GM18861 (cell line): Measurements from ENCODE around the gene ABHD12.
A peak's percentile ranks its signal among the peaks of the same experiment; 100 is the strongest.

Experiments
- ATAC-seq: cut with Tn5 transposase; IDR thresholded peaks from one replicate; pipeline ENCODE4 v1.9.1; 2021; ENCODE audit not compliant: unreplicated experiment

The ABHD12 gene

DNA sequence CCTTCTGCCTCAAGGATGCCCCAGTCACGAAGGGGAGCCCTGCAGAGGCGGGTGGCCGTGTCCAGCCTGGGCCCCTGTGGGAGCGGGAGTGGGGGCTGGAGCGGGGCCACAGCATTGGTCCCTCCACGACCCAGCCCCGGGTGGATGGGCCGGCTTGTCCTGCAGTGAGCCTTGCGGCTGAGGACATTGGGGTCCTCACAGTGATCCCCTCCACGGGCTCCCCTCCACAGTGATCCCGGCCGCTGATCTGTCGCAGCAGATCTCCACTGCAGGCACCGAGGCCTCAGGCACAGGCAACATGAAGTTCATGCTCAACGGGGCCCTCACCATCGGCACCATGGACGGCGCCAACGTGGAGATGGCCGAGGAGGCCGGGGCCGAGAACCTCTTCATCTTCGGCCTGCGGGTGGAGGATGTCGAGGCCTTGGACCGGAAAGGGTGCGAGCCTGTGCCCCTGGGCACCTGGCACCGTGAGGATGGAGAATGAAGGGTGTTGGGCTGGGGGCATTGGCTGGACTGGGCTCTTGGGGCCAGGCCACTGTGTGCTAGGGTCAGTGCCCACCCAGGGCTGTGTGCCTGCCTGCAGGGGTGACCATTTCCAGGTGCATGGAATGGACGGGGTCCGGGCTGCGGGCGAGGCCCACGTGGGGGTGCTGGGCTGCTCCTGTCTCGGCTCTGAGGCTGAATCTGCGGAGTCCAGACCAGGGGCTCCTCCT, 98.3 kb downstream of the ABHD12 start:
- no peak for ATAC-seq

DNA sequence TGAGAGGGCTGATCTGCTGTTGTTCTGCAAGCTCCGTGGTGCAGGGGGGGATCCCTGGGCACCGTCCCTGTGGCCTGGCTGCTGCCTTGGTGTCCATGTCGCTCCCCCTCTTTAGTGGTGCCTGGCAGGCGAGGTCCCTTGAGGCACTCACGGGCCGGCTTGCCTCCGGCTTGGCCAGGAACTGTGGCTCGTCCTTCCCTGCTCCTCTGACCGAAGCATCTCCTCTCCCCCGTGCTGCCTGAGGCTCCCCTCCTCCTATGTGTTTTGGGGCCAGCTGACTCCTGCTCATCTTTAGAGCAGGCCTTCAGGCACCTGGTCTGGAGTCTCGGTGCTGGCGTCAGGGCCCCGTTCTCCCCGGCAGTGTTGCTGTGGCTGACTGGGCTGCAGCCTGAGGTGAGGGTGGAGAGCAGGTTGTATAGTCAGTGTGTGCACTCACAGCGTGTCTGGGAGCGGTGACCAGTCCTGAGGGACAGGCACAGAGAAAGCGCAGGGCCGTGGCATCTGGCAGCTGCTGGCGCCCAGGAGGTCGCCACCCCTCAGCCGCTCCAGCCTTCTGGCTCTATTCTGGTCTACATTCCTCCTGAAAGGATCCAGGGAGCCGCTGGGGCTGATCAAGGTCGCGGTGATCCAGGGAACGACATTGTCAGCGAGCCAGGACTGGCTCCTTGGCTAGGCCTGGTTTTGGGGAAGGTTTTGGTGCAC, 99.1 kb downstream of the ABHD12 start:
- no peak for ATAC-seq

DNA sequence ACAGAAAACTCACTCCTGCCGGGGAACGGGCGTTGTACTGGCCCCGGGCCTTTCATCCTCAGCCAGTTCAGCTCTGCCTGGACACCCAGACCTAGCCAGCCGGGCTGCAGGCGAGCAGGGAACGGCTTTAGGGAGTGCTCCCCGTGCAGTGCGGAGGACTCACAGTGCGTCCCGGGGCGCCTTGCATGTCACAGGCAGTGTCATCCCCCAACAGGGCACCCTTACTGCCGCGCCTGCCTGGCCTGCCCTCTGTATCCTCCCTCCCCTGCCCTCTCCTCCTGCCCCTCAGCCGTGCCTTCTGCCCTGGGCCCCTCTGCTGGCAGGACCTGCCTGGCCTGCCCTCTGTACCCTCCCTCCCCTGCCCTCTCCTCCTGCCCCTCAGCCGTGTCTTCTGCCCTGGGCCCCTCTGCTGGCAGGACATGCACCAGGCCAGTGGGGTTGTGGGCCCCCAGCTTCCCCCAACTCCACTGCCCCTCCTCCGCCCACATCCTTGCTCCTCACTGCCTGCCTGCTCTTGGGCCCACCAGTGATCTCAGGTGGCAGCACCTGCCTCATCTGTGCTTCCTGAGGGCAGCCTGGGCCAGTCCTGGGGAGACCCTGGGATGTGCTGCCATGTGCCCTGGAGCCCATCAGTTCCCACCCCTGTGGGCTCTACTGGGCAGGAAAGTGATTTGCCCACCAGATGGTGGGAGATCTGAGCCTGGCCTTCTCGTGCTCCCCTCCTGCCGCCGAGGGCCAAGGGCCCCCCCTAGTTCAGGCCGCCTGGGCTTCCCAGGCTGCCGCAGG, 99.8 kb downstream of the ABHD12 start:
- ATAC-seq = no peak

DNA sequence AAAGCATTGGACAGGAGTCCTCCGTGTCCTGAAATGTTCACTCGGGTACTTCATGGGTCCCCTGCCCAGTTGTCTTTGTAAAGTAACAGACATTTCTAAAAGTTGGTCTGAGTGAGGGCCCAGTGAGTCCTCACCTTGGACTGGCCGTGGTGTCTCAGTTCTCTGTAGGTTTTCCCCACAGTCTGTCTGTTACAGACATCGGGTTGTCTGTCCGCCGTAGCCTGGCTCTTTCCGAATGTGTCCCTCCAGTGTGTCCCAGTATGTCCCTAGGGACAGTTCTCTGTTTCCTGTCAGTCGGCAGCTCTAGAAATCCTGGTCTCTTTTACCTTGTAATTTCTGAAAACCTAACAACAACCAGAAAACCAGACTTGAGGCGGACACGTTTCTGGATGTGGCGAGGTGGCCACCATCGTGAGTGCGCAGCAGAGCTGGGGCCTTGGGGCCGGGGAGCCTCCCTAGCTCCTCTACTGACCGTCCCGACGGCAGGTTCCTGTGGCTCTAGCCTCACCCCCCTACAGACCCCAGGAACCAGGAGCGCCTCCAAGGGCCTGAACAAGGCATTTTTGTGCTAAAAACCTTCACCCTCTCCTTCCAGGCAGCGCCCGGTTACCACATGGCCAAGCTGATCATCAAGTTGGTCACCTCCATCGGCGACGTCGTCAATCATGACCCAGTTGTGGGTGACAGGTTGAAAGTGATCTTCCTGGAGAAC, 100.6 kb downstream of the ABHD12 start:
- ATAC-seq = no peak

DNA sequence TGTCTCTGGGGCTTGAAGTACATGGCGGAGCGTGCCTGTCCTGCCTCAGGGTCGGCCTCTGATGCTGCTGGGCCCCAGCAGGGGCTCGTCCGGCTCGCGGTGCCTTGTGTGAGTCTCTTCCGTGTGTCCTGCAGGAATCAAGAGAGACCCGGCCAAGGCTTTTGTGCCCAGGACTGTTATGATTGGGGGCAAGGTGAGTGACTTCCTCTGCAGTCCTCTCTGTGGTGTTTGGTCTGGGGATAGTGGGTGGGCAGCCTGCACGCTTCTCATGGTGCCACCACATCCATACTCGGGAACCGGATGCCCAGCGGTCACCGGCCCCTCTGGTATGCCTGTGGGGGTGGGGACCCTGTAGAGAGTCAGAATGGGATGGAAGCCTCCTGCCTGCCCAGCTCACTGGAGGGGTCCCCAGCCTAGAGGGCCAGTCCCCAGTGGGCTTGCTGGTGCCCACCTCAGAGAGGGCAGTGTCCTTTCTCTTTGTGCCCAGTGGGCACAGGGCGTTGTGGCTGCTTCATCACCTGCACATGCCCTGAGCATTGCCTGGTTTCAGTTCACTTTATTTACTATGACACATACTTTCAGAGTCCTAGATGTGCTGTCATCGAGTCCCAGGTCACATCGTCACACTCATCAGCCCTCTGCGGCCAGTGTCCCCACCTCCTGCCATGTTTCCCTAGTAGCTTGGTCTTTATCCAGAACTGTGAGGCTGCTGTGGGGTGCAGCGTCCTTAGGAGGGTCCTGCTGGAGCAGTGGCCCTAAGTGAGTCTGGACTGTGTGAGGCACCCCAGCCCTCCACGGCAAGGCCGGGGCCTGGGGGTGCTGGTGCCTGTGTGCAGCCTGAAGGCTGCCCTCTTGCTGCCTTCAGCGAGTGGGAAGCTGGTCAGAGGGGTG, 102.1 kb downstream of the ABHD12 start:
- ATAC-seq = peak; percentile 97

DNA sequence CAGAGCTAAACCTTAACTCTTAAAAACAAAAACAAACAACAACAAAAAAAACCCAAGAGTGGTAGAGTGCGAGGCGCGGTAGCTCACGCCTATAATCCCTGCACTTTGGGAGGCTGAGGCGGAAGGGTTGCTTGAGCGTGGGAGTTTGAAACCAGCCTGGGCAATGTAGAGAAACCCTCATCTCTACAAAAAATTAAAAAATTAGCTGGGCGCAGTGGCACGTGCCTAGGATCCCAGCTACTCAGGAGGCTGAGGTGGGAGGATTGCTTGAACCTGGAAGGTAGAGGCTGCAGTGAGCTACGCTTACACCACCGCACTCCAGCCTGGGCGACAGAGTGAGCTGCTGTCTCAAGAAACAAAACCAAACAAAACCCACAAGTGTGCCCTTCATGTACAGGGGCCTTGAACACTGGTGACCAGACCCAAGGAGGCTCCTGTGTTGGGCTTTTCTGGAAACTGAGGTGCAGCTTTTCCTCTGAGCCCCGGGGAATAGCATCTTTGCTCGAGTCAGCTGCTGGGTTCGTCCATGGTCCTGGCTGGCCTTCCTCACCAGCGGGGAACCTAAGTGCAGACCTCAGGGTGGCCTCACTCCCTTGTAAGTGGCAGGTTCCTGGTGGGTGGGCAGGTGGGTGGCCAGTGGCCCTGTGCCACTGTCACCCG, 102.9 kb downstream of the ABHD12 start:
- ATAC-seq = no peak

DNA sequence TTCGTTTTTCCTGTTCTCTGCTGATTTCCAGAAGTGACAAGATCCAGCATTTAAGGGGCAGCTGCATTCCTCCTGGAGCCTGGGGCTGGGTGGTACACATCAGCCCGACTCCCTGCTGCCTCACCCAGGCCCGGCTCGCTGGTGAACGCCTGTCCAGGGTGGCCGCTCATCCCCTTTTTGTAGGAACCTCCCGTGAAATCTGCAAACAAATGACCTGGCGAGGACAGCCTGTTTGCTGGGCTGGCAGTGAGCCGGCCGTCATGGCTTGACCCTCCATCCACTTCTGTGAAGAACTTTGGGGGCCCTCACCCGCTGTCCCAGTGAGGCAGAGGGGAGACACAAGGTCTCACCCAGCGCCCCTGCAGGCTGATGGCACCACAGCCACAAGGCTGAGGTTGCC, 103.7 kb downstream of the ABHD12 start:
- ATAC-seq = no peak

DNA sequence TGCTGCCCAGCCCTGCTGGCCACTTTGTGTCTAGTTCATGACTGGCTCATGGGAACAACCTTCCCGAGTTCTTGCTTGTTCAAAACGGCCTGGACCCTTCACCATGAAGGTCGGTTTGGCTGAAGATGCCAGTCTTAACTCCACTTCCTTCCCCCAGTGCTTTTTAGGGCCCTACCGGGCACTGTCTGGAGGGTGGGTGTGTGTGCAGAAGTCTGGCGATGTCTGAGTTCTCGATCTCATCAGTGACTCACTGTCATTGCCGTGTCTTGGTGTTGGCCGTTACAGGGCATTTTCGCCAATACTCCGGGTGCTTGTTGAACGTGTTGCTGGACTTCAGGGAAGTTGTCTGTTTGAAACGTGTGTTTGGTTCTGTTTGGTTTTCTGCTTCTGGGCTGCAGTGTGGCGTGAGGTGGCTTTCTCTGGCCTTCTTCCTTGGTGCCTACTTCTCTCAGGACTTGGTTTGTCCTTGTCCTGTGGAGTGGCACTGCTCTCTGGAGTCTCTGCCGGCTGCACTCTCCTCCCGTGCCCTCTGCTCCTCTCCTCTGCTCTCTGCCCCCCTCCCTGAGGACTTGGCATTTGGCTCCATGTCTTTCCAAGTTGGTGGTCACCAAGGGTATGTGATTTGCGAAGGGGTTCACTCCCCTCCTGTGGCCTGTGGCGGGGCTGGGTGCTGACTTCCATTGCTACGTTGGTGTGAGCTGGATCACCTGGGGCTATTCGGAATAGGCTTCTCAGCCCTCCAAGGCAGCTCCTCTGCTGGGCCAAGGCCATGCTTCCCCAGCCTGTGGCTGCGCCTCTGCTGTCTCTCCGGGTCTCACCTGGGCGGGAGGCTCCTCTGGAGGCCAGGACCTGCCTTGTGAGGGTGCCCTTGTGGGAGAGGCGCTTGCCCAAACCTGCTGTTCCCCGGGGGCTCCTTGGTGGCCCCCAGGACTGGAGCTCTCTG, 104.5 kb downstream of the ABHD12 start:
- no peak for ATAC-seq

DNA sequence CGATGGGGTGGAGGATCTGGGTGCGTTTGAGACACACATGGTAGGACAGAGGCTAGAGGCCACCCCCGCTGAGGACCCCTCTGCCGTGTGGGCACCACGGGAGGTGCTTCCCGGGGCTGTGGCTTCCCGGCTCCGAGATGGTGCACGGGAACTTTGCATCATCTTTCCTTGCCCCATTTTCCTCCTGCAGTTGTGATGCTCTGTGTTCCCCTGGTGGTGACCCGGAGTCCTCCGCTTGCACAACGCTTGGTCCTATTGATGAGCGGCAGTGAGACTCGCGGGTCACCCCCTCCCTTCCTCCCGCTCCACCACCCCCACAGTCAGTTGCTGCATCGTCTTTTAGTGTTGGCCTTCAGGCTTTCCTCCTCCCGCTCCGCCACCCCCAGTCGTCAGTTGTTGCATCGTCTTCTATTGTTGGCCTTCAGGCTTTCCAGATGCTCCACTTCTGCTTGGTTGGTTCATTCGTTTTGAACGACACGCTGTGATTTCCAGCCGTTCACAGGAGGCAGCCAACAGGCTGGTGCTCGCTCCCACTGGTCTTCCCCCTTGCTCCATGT, 105.5 kb downstream of the ABHD12 start:
- ATAC-seq = no peak

DNA sequence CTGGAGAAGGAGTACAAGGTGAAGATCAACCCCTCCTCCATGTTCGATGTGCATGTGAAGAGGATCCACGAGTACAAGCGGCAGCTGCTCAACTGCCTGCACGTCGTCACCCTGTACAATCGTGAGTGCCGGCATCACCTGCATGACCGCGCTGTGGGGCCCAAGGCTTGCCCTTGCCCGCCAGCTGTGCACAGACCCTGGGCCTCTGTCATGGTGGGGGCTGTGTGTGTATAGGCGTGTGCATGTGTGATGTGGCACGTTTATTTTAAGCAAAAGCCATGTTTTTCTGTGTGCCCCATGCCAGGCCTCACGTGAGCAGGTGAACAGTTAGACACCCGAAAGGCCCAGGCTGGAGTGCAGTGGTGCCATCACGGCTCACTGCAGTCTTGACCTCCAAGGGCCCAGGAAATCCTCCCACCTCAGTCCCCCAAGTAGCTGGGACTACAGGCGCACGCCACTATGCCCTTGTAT, 106.5 kb downstream of the ABHD12 start:
- ATAC-seq = no peak

DNA sequence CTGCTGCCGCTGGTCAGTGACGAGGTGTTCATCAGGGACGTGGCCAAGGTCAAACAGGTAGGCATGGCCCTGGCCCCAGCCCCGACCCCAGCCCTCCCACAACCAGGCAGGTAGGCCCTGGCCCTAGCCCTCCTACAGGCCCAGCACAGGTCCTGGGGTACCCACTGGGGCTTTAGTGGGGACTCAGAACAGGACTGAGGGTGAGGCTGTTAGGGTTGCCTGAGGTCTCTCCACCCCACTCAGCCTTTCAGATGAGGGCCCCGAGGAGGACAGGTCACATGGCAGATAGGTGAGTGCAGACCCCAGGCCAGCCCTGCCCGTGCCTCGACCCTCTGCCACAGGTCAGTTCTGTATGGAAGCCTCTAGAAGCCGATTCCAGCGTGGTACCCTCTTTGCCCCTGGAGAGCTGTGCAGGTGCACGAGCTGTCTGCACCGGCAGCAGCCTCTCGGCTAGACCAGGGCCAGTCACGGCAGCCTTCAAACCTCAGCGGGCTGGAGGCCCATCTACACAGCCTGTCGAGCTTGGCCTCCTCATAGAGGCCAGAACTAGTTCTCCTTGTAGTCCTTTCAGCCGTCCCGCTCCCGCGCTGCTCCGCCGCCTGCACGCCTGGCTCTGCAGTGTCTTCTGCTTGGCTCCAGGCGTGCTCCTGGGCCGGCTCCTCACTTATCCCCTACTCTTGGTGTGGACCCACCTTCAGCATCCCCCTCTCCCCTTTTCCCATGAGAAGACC, 107.2 kb downstream of the ABHD12 start:
- ATAC-seq = no peak

DNA sequence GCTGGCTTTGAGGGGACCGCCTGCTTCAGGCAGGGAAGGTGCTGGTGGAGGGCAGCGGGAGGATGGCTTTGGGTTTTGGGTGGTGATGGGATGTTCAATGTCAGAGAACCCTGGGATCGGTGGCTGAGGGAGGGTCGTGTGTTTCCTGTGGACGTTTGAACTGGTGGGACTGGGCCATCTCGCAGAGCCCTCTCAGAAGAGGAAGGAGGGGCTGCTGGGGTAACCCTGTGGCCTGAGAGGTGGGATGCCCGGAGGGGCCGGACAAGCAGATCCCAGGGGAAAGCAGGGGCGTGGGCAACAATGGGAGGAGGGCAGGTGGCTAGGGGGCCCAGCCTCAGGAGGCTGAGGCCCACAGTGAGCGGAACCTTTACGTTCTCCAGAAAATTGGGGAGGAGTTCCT, 107.8 kb downstream of the ABHD12 start:
- no peak for ATAC-seq

DNA sequence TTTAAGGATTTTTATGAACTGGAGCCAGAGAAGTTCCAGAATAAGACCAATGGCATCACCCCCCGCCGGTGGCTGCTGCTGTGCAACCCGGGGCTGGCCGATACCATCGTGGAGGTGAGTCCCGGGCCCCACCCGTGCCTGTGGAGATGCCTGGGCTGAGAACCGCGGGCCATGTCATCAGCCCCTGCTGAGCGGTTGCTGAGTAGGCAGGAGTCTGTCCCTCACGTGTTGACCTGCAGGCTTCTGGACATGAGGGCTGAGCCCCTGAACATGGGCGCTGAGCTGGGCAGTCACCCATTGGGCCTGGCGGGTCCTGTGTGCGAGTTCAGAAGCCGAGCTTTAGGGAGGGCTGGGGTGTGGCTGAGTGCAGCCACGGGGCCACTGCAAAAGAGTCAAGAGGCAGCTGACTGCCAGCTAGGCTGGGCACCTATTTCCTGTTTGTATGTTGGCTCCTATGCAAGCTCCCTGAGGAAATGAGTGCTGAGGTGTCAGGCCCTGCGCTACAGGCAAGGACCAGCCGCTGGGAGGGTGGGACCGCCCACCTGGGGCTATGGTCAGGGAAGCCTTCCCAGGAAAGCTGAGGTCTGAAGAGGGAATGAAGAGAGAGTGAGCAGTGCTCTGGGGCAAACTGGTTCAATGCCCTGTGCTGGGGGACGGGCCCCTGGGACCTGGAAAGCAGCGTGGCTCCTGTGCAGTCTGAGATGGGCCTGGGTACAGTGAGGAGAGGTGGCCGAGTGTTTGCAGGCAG, 108.4 kb downstream of the ABHD12 start:
- no peak for ATAC-seq

DNA sequence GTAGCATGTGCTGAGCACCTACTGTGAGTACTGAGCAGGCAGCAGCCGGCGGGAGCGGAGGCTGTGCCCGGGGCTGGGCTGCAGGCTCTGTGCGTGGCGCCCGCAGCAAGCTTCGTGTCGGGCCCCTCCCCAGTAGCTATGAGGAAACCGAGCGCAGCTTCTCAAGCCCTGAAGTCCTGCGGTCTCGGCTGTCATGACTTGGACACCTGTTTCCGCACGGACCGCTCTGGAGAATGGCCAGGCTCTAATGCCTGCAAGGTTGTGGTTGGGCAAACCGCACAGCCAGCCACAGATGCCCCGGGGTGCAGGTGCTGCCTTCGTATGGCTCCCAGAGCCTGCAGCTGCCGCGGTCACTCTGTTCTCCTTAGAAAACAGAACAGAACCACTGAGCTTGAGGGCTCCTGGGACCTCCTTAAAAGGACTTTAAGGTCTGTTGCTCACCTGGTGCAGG, 109.1 kb downstream of the ABHD12 start:
- ATAC-seq = no peak

DNA sequence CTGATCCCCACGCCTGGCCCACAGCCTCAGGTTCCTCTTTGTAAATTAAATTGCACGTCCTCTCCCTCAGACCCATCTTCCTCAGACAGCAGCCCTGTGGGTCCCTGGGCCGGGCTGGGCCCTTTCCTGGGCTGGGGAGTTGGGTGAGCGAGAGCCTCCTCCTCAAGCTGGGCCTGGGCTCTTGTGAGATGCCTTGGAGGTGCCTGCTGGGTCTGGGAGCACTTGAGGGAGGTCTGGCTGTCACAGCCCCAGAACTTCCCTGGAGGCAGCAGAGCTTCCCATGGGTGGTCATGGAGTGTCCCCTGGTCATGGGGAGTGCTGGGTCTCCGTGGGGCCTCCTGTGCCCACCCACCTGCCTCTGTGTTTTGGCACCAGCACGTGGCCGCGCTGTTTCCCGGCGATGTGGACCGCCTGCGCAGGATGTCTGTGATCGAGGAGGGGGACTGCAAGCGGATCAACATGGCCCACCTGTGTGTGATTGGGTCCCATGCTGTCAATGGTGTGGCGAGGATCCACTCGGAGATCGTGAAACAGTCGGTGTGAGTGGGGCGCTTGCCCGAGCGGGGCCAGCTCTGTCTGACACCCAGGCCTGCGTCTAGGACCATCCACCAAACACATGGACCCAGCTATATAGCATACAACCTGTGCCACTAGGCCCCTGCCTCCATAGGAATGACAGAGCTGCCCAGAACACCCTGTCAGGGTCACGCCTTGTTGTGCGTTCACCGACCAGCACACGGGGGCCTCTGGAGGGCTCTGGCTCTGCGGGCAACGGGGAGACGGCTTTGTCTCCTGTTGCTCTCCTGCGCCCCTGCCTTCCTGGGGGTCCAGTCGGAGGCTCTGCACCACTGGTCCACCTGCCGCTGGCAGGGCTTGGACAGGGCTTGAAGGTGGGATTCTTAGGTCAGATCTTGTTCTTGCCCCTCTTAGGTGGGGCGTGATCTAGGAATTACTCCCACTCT, 109.8 kb downstream of the ABHD12 start:
- ATAC-seq = no peak
